Breast epithelium (tissue), 4 donors: ENCODE results near the gene AHNAK. TPM values are rescaled to one million over a fixed set of nuclear protein-coding genes. Genes with fewer than 3 reads are reported as not detected.

Experiments used
- DNase-seq, 2 donors: peaks; one replicate each; pipeline ENCODE4 v3.0.0-alpha.2; 2019; ENCODE audit warnings: low spot score in 2 of 2
- H3K27ac ChIP-seq, 2 donors: fragments of 200-600 bp; sonication (generic) in 1 of 2; one replicate each; pipeline ENCODE4 v1.5.1; 2016 to 2019; ENCODE audit warnings: mild to moderate bottlenecking in 1 of 2
- H3K27me3 ChIP-seq, 2 donors: fragments of 200-600 bp; sonication (generic) in 1 of 2; one replicate each; pipeline versions ENCODE4 v1.5.1 to v1.6.0; 2017 to 2019; ENCODE audit warnings: control low read depth in 1 of 2, mild to moderate bottlenecking in 1 of 2
- H3K36me3 ChIP-seq: fragments of 200-600 bp; one replicate; pipeline ENCODE4 v1.5.1; 2019
- H3K4me1 ChIP-seq, 2 donors: fragments of 200-600 bp; sonication (generic); one replicate each; pipeline ENCODE4 v1.5.1; 2016 to 2019; ENCODE audit warnings: control low read depth in 1 of 2
- H3K4me3 ChIP-seq, 3 donors: fragments of 200-600 bp; sonication (generic); 1 replicate in 2 of 3; 2 replicates in 1 of 3; pipeline ENCODE4 v1.5.1; 2016 to 2019; ENCODE audit warnings: mild to moderate bottlenecking in 3 of 3, moderate library complexity in 2 of 3
- H3K9me3 ChIP-seq, 2 donors: fragments of 200-600 bp; sonication (generic) in 1 of 2; one replicate each; pipeline ENCODE4 v1.5.1; 2016 to 2019; ENCODE audit warnings: control low read depth in 1 of 2
- CTCF ChIP-seq, 3 donors: fragments of 450-650 bp; IDR thresholded peaks; one replicate each; pipeline ENCODE4 v1.5.1; 2016 to 2017; ENCODE audit warnings: antibody characterized with exemption in 3 of 3, mild to moderate bottlenecking in 3 of 3, moderate library complexity in 3 of 3
- POLR2A ChIP-seq: fragments of 450-650 bp; IDR thresholded peaks from one replicate; pipeline ENCODE4 v1.6.1; 2016; ENCODE audit warnings: antibody characterized with exemption, mild to moderate bottlenecking, moderate library complexity
- POLR2AphosphoS5 ChIP-seq, 3 donors: sonication (generic); formaldehyde crosslinking; IDR thresholded peaks; one replicate each; pipeline ENCODE4 v1.6.1; 2017; ENCODE audit warnings: antibody characterized with exemption in 3 of 3
- intact Hi-C: fragments of 100-400 bp; cut with DNase I; formaldehyde crosslinking; loops from one replicate; pipeline ENCODE4 v1.15.1; 2023; ENCODE audit warnings: low total_unique reads
- total RNA-seq, 3 donors: library from RNA; depleted of rRNA; stranded (reverse); fragments of >200 nt; gene quantifications; one replicate each; pipeline ENCODE4 v1.1.0, GENCODE V29; 2016

The AHNAK gene
- total RNA-seq, 3 donors from 2014 or later = 636 to 1,393 (median 1,040) TPM

GRCh38 chr11:62538470-62539237 lies 8.0 kb downstream of the AHNAK start:
- peak overlapping the region; percentile 96 to 99 for H3K27ac ChIP-seq
- H3K9me3 ChIP-seq = no peaks in the 10 kb centered on the region
- DNase-seq = no peak
- H3K36me3 ChIP-seq = peaks cover 15% of the 10 kb centered on the region
- H3K4me1 ChIP-seq = peaks cover 34 to 47% of the 10 kb centered on the region in 2 donors
- H3K4me3 ChIP-seq = peak overlapping the region; percentile 14 to 98 (median 98)
- no peaks in the 10 kb centered on the region for H3K27me3 ChIP-seq
- intact Hi-C loops = loop anchor here (5.0 kb wide), 1 partner anchor 36 kb away; no protein-coding TSS in a partner anchor
- TF ChIP-seq POLR2A (no peak), CTCF (IDR thresholded peaks at IDR 0.05) (no peak), POLR2AphosphoS5 (IDR thresholded peaks at IDR 0.05) (no peak)

- H3K4me1 ChIP-seq = peaks cover 27 to 34% of the 10 kb centered on the region in 2 donors
- no peak for TF ChIP-seq CTCF (IDR thresholded peaks at IDR 0.05)
- no peak for TF ChIP-seq POLR2AphosphoS5 (IDR thresholded peaks at IDR 0.05)
- no peak for TF ChIP-seq POLR2A
These were observed 10.2 kb downstream of the AHNAK start for GRCh38 chr11:62536301-62536957.

GRCh38 chr11:62535802-62536201 lies 10.8 kb downstream of the AHNAK start:
- intact Hi-C loops = loop anchor here (5.0 kb wide), 1 partner anchor 34 kb away; no protein-coding TSS in a partner anchor
- TF ChIP-seq CTCF (IDR thresholded peaks at IDR 0.05) (no peak), POLR2AphosphoS5 (IDR thresholded peaks at IDR 0.05) (no peak), POLR2A (no peak)
- DNase-seq = no peak
- Histone ChIP-seq H3K9me3 (no peaks in the 10 kb centered on the region), H3K36me3 (peaks cover 28% of the 10 kb centered on the region), H3K4me1 (peaks cover 22 to 28% of the 10 kb centered on the region in 2 donors), H3K27me3 (no peaks in the 10 kb centered on the region), H3K4me3 (peak overlapping the region in 1 of 3 donors; percentile 30), H3K27ac (peak overlapping the region in 1 of 2 donors; percentile 82)

More at GRCh38 chr11:62536301-62536957, 10.2 kb downstream of the AHNAK start:
- no peaks in the 10 kb centered on the region for H3K9me3 ChIP-seq
- intact Hi-C loops = loop anchor here (5.0 kb wide), 1 partner anchor 34 kb away; no protein-coding TSS in a partner anchor
- peak overlapping the region in 1 of 2 donors; percentile 82 for H3K27ac ChIP-seq
- peak overlapping the region in 1 of 3 donors; percentile 30 for H3K4me3 ChIP-seq
- DNase-seq = no peak
- H3K36me3 ChIP-seq = peaks cover 28% of the 10 kb centered on the region
- no peaks in the 10 kb centered on the region for H3K27me3 ChIP-seq

GRCh38 chr11:62534779-62535545 lies 11.6 kb downstream of the AHNAK start:
- Histone ChIP-seq H3K27me3 (no peaks in the 10 kb centered on the region), H3K4me1 (peaks cover 18 to 20% of the 10 kb centered on the region in 2 donors), H3K27ac (peak overlapping the region in 1 of 2 donors; percentile 52), H3K9me3 (no peaks in the 10 kb centered on the region), H3K36me3 (peaks cover 28% of the 10 kb centered on the region), H3K4me3 (no peak overlapping the region)
- intact Hi-C loops = loop anchor here (5.0 kb wide), 1 partner anchor 33 kb away; no protein-coding TSS in a partner anchor
- TF ChIP-seq POLR2A (no peak), POLR2AphosphoS5 (IDR thresholded peaks at IDR 0.05) (no peak)
- DNase-seq = no peak

- Histone ChIP-seq H3K4me1 (no peaks in the 10 kb centered on the region), H3K36me3 (peaks cover 28% of the 10 kb centered on the region), H3K27ac (peak overlapping the region in 1 of 2 donors; percentile 21), H3K4me3 (no peak overlapping the region), H3K9me3 (no peaks in the 10 kb centered on the region), H3K27me3 (no peaks in the 10 kb centered on the region)
- no peak for DNase-seq
- TF ChIP-seq POLR2AphosphoS5 (IDR thresholded peaks at IDR 0.05) = no peak
- TF ChIP-seq CTCF (IDR thresholded peaks at IDR 0.05) = no peak
- no peak for TF ChIP-seq POLR2A
- intact Hi-C loops = no loop called here
These were observed 14.5 kb downstream of the AHNAK start for GRCh38 chr11:62532096-62532495.
